Measurements from ENCODE around the gene ACTR2.

DNA sequence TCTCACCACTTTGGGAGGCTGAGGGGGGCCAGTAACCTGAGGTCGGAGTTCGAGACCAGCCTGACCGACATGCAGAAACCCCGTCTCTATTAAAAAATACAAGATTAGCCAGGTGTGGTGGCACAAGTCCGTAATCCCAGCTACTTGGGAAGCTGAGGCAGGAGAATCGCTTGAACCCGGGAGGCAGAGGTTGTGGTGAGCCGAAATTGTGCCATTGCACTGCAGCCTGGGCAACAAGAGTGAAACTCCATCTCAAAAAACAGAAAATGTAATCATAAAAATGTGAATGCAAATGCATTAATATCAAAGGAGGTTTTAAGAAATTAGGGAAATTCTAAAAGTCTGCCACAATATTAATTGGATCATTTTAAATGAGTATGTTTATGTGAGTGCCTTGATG lies 45.7 kb downstream of the ACTR2 start:
- TF ChIP-seq, protein P1, sequence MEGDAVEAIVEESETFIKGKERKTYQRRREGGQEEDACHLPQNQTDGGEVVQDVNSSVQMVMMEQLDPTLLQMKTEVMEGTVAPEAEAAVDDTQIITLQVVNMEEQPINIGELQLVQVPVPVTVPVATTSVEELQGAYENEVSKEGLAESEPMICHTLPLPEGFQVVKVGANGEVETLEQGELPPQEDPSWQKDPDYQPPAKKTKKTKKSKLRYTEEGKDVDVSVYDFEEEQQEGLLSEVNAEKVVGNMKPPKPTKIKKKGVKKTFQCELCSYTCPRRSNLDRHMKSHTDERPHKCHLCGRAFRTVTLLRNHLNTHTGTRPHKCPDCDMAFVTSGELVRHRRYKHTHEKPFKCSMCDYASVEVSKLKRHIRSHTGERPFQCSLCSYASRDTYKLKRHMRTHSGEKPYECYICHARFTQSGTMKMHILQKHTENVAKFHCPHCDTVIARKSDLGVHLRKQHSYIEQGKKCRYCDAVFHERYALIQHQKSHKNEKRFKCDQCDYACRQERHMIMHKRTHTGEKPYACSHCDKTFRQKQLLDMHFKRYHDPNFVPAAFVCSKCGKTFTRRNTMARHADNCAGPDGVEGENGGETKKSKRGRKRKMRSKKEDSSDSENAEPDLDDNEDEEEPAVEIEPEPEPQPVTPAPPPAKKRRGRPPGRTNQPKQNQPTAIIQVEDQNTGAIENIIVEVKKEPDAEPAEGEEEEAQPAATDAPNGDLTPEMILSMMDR (conservative IDR thresholded peaks at IDR 0.05 in 1 of 2, IDR thresholded peaks at IDR 0.05 in 1 of 2; ENCODE audit: extremely low read depth in 1 of 2, insufficient read depth in 1 of 2, low read depth in 1 of 2, low read length in 2 of 2), result no peak
- no peak for TF ChIP-seq EZH2 (IDR thresholded peaks at IDR 0.05; ENCODE audit: borderline replicate concordance, low read length)

Data from mammary epithelial cell (primary cell).